D341Med (cell line): ENCODE measurements around the gene PTGER1.
"Not testable (repeated sequence)": the region's sequence is repeated elsewhere in the genome, so short reads cannot be mapped to it uniquely, and the experiment has no call there.

ENCODE experiments used
- DNase-seq: peaks from one replicate; pipeline ENCODE4 v3.0.0; 2012; ENCODE audit warnings: low spot score

The PTGER1 gene

GRCh38 chr19:14475251-14476073 lies at the start of gene PTGER1:
PTGER1 (minus strand) TSS chr19:14475354; CDS start chr19:14474320, 1,034 bp downstream.
- DNase-seq: peak; percentile 68

GRCh38 chr19:14520543-14520942 lies 45.4 kb upstream of the PTGER1 start:
- DNase-seq: no peak

GRCh38 chr19:14519860-14520407 lies 44.8 kb upstream of the PTGER1 start:
- DNase-seq: no peak

- DNase-seq: no peak
These were observed 44.2 kb upstream of the PTGER1 start for GRCh38 chr19:14519245-14519859.

GRCh38 chr19:14517840-14518505 lies 42.8 kb upstream of the PTGER1 start, which contains the start of gene DNAJB1:
DNAJB1 (minus strand) TSS chr19:14518397; CDS start chr19:14518349, 48 bp downstream.
- peak; percentile 86 for DNase-seq

GRCh38 chr19:14517446-14517839 lies 42.3 kb upstream of the PTGER1 start:
- DNase-seq: no peak

GRCh38 chr19:14516746-14517438 lies 41.7 kb upstream of the PTGER1 start:
- DNase-seq: no peak

GRCh38 chr19:14516048-14516534 lies 40.9 kb upstream of the PTGER1 start:
- peak; percentile 45 for DNase-seq

- no peak for DNase-seq
These were observed 40.4 kb upstream of the PTGER1 start for GRCh38 chr19:14515501-14516047.

- DNase-seq: no peak
These were observed 39.2 kb upstream of the PTGER1 start for GRCh38 chr19:14514215-14514863.

- DNase-seq: no peak
These were observed 37.3 kb upstream of the PTGER1 start for GRCh38 chr19:14512406-14512961.

- DNase-seq: no peak
These were observed 36.1 kb upstream of the PTGER1 start for GRCh38 chr19:14511229-14511593.

GRCh38 chr19:14510311-14511228 lies 35.4 kb upstream of the PTGER1 start:
- no peak for DNase-seq

GRCh38 chr19:14507704-14508542 lies 32.8 kb upstream of the PTGER1 start:
- DNase-seq: no peak

GRCh38 chr19:14505488-14506239 lies 30.5 kb upstream of the PTGER1 start:
- peak; percentile 81 for DNase-seq

GRCh38 chr19:14504575-14504974 lies 29.4 kb upstream of the PTGER1 start:
- DNase-seq: not testable (repeated sequence)

- no peak for DNase-seq
These were observed 28.1 kb upstream of the PTGER1 start for GRCh38 chr19:14503285-14503684.
